ENCODE data around the gene PILRB. TPM values are rescaled to one million over a fixed set of nuclear protein-coding genes. Genes with fewer than 3 reads are reported as not detected.
"Not testable (repeated sequence)": the region's sequence is repeated elsewhere in the genome, so short reads cannot be mapped to it uniquely, and the experiment has no call there.

The PILRB gene
- total RNA-seq, 1 donor from 2014 or later: 14.5 TPM

DNA sequence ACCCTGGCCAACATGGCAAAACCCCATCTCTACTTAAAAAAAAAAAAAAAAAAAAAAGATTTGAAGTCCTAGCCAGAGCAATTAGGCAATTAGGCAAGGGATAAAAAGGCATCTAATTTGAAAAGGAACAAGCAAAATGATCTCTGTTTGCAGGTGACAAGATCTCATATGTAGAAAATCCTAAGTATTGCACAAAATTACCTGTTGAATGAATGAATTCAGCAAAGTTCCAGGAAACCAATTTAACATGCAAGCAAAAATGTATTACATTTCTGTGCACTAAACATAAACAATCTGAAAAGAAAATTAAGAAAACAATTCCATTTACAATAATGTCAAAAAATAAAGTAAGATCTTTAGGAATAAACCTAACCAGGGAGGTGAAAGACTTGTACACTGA, 5.2 kb downstream of the PILRB start:
- DNase-seq (ENCODE audit: low read depth): no peak
- no peak overlapping the region for H3K4me3 ChIP-seq (ENCODE audit: low read depth, low read length)
- TF ChIP-seq, protein P1, sequence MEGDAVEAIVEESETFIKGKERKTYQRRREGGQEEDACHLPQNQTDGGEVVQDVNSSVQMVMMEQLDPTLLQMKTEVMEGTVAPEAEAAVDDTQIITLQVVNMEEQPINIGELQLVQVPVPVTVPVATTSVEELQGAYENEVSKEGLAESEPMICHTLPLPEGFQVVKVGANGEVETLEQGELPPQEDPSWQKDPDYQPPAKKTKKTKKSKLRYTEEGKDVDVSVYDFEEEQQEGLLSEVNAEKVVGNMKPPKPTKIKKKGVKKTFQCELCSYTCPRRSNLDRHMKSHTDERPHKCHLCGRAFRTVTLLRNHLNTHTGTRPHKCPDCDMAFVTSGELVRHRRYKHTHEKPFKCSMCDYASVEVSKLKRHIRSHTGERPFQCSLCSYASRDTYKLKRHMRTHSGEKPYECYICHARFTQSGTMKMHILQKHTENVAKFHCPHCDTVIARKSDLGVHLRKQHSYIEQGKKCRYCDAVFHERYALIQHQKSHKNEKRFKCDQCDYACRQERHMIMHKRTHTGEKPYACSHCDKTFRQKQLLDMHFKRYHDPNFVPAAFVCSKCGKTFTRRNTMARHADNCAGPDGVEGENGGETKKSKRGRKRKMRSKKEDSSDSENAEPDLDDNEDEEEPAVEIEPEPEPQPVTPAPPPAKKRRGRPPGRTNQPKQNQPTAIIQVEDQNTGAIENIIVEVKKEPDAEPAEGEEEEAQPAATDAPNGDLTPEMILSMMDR (conservative IDR thresholded peaks at IDR 0.05; ENCODE audit: low read depth, low read length): no peak

DNA sequence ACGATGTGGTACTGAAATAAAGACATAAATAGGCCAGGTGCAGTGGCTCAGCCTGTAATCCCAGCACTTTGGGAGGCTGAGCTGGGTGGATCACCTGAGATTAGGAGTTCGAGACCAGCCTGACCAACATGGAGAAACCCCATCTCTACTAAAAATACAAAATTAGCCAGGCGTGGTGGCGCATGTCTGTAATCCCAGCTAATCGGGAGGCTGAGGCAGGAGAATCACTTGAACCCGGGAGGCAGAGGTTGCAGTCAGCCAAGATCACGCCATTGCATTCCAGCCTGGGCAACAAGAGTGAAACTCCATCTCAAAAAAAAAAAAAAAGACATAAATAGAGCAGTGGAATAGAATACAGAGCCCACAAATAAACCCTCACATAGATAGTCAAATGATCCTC, 5.9 kb downstream of the PILRB start:
- DNase-seq (ENCODE audit: low read depth): not testable (repeated sequence)

DNA sequence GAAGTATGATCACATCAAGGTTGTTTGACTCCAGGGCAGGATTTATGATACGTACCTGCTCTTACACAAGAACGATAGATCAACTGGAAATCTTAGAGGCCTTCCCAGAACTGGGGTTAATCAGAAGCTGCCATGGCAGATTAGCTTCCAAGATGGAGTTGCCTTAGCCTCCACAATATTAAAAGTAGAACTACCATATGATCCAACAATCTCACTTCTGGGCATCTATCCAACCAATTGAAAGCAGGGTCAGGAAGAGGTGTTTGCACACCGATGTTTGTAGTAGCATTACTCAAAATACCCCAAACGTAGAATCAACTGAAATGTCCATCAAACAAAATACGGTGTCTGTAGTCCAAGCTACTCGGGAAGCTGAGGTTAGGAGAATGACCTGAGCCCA, 6.6 kb downstream of the PILRB start:
- H3K4me3 ChIP-seq (ENCODE audit: low read depth, low read length): no peak overlapping the region
- no peak for DNase-seq (ENCODE audit: low read depth)
- TF ChIP-seq, protein P1 (conservative IDR thresholded peaks at IDR 0.05; ENCODE audit: low read depth, low read length): no peak

More for the DNA sequence above, 5.9 kb downstream of the PILRB start:
- H3K4me3 ChIP-seq (ENCODE audit: low read depth, low read length): not testable (repeated sequence)

DNA sequence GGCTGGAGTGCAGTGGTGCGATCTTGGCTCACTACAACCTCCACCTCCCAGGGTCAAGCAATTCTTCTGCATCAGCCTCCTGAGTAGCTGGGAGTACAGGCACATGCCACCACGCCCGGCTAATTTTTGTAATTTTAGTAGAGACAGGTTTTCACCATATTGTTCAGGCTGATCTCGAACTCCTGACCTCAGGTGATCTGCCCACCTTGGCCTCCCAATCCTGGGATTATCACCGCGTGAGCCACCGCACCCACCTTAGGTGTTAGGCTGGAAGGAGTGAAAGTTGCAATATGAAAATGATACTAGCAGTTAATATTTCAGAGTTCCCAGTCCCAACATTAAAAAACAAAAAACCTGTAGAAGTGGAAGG, 8.1 kb downstream of the PILRB start:
- not testable (repeated sequence) for H3K4me3 ChIP-seq (ENCODE audit: low read depth, low read length); DNase-seq (ENCODE audit: low read depth)

DNA sequence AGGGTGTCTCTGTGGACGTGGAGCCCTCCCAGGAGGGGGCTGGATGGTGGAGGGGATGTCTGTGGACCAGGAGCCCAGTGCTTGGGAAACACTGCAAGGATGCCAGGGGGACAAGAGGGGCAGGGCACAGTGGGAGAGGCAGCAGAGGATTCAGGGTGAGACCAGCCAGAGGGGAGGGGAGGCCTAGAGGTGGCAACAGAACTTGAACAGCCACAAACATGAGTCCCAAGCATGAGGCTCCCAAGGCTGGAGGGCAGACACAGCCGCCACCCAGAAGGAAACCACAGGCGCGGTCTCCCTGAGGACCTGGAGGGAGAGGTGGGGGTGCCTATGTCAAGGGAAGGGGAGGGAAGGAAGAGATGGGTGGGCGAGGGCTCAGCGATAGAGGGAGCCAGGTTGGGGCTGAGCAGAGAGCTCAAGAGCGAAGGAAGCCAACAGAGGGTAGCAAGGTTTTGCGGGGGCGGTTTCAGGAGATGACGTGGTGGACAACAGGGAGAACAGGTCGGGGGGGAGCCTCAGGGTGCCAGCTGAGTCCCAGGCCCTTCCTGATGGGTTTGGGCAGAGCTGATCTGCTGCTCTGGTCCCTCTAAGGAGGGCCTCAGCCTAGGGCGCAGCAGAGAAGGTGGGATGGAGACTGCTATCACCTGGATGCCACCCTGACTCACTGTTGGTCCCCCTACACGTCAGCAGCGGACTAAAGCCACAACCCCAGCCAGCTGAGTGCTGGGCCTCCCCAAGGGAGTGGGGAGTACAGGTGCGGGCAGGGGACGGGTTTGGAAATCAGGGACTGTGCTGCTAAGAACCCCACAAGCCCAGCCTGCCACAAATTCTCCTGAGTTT, 8.7 kb downstream of the PILRB start:
- no peak for DNase-seq (ENCODE audit: low read depth)
- TF ChIP-seq, protein P1 (conservative IDR thresholded peaks at IDR 0.05; ENCODE audit: low read depth, low read length): no peak

DNA sequence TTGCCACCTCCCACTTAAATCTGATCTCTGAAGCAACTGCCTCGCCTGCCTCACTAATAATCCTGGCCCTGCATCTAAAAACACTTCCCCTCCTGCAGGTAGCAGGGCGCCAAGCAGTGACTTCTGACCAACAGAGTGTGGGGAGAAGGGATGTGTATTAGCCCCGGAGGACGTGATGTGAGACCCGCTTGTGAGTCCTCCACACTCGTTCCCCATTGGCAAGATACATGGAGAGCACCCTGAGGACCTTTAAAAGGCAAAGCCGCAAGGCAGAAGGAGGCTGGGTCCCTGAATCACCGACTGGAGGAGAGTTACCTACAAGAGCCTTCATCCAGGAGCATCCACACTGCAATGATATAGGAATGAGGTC, 9.3 kb downstream of the PILRB start:
- DNase-seq (ENCODE audit: low read depth): no peak
- TF ChIP-seq, protein P1 (conservative IDR thresholded peaks at IDR 0.05; ENCODE audit: low read depth, low read length): no peak
- no peak overlapping the region for H3K4me3 ChIP-seq (ENCODE audit: low read depth, low read length)

More for the DNA sequence above, 8.7 kb downstream of the PILRB start:
- no peak overlapping the region for H3K4me3 ChIP-seq (ENCODE audit: low read depth, low read length)

DNA sequence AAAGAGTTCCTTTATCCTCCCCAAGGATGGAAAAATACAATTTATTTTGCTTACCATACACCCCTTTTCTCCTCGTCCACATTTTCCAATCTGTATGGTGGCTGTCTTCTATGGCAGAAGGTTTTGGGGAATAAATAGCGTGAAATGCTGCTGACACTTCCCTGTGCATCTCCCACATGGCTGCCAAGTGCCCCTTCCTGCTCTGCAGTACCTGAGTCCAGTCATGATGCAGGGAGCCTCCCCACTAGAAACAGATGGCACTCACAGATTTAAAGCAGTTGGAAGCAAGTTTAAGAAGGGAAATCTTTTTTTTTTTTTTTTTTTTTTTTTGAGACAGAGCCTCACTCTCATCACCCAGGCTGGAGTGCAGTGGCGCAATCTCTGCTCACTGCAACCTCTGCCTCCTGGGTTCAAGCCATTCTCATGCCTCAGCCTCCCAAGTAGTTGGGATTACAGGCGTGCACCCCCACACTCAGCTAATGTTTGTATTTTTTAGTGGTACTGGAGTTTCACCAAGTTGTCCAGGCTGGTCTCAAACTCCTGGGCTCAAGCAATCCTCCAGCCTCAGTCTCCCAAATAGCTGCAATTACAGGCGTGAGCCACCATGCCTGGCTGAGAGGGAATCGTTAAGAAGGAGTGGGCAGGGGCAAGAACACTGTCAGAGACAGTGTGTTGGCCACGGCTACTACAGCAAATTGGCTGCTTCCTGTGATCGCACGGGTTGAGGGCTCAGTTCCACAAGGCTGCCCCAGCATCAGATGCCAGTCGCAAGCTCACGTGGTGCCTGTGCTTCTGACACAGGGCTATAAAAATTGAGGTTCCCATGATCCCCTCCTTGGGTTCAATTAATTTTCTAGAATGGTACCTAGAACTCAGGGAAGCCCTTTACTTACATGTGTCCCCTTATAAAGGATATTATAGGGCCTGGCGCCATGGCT, 10.0 kb downstream of the PILRB start:
- no peak overlapping the region for H3K4me3 ChIP-seq (ENCODE audit: low read depth, low read length)
- TF ChIP-seq, protein P1 (conservative IDR thresholded peaks at IDR 0.05; ENCODE audit: low read depth, low read length): no peak
- DNase-seq (ENCODE audit: low read depth): no peak

Measured in epithelial cell of proximal tubule (primary cell).